K562 (cell line): ENCODE results near the gene ZBTB49. TPM values are rescaled to one million over a fixed set of nuclear protein-coding genes. Genes with fewer than 3 reads are reported as not detected.
A peak's percentile ranks its signal among the peaks of the same experiment; 100 is the strongest.

Experiments used
- ESRRA ChIP-seq: fragments of 450-650 bp; IDR thresholded peaks from 2 replicates; pipeline ENCODE4 v1.6.1; 2014; ENCODE audit warnings: low read depth, mild to moderate bottlenecking, moderate library complexity, borderline replicate concordance
- FOXK2 ChIP-seq, 2 experiments: fragments of 450-650 bp; IDR thresholded peaks in 1 of 2; conservative IDR thresholded peaks in 1 of 2; 2 replicates each; pipeline ENCODE4 v1.6.1; 2016; ENCODE audit warnings: low read depth in 2 of 2, mild to moderate bottlenecking in 1 of 2
- HEY1 ChIP-seq: fragments of 250-450 bp; sonication (Bioruptor Pico); IDR thresholded peaks from 2 replicates; pipeline ENCODE4 v1.5.0; 2020; ENCODE audit warnings: mild to moderate bottlenecking, moderate library complexity, borderline replicate concordance
- MXI1 ChIP-seq: IDR thresholded peaks from 2 replicates; pipeline ENCODE4 v1.6.1; 2011; ENCODE audit warnings: low read depth, mild to moderate bottlenecking, improper control_type of control experiment, low read length
- RUNX1 ChIP-seq: sonication (generic); IDR thresholded peaks from 2 replicates; pipeline ENCODE4 v1.6.1; 2016; ENCODE audit warnings: antibody characterized with exemption, low read depth
- SREBF1 ChIP-seq: fragments of 150-350 bp; IDR thresholded peaks from 2 replicates; pipeline ENCODE4 v1.6.1; 2014; ENCODE audit warnings: antibody characterized with exemption, low read depth, low read length, borderline replicate concordance
- TBP ChIP-seq: optimal IDR thresholded peaks from 2 replicates; pipeline ENCODE3; 2011; ENCODE audit warnings: low read depth, low read length, improper control_type of control experiment
- TCFL5 ChIP-seq: fragments of 250-450 bp; sonication (Bioruptor Pico); conservative IDR thresholded peaks from 2 replicates; pipeline ENCODE4 v1.6.1; 2021; ENCODE audit warnings: mild to moderate bottlenecking, moderate library complexity, matching md5 sums
- ZNF175 ChIP-seq: fragments of 200-800 bp; sonication (Bioruptor generic); IDR thresholded peaks from 2 replicates; pipeline ENCODE4 v1.6.1; 2016; ENCODE audit warnings: low read depth, mild to moderate bottlenecking, missing genetic modification characterization, missing compliant biosample characterization
- ZNF184 ChIP-seq: sonication (generic); formaldehyde crosslinking; IDR thresholded peaks from 2 replicates; pipeline ENCODE4 v1.5.0; 2020; ENCODE audit warnings: missing genetic modification reagents
- polyA plus RNA-seq, 8 experiments: library from polyadenylated mRNA; depleted of rRNA in 4 of 8; stranded (reverse) in 5 of 8; unstranded in 3 of 8; fragments of >200 nt; fragmentation: Nextera tagmentation in 2 of 8; fragmentation: Illumina TruSeq in 1 of 8; extraction: Ambion mirVana in 2 of 8; extraction: Trizol in 1 of 8; gene quantifications; 2 replicates each; pipeline versions ENCODE4 v1.2.1 to v1.2.3, GENCODE V29; 2011 to 2014; ENCODE audit warnings: inconsistent platforms in 1 of 8, missing spikeins in 1 of 8
- total RNA-seq, 7 experiments: library from RNA; depleted of rRNA in 6 of 7; stranded (reverse); fragments of >200 nt in 6 of 7; fragmentation: Illumina TruSeq in 2 of 7; extraction: Trizol in 2 of 7; gene quantifications; 2 replicates each; pipeline versions ENCODE4 v1.2.1 to v1.2.3, GENCODE V29; 2011 to 2021; ENCODE audit warnings: low replicate concordance in 1 of 7
- TF ChIP-seq, protein P1 (sequence below): sonication (generic); formaldehyde crosslinking; IDR thresholded peaks from 2 replicates; pipeline ENCODE4 v1.8.1; 2023; ENCODE audit warnings: mild to moderate bottlenecking, missing genetic modification reagents
- TF ChIP-seq, protein P2 (sequence below): fragments of 450-650 bp; IDR thresholded peaks from 2 replicates; pipeline ENCODE4 v1.6.1; 2014; ENCODE audit warnings: low read depth, mild to moderate bottlenecking, moderate library complexity, borderline replicate concordance
- TF ChIP-seq, protein P3 (sequence below): sonication (generic); formaldehyde crosslinking; IDR thresholded peaks from 2 replicates; pipeline ENCODE4 v1.8.0; 2023; ENCODE audit warnings: mild to moderate bottlenecking, missing genetic modification reagents
- TF ChIP-seq, protein P4 (sequence below), 2 experiments: fragments of 450-650 bp; IDR thresholded peaks; 2 replicates each; pipeline ENCODE4 v1.6.1; 2018; ENCODE audit warnings: mild to moderate bottlenecking in 2 of 2, low read depth in 1 of 2; ENCODE audit not compliant: partially characterized antibody in 2 of 2

Gene ZBTB49
- total and polyA plus RNA-seq, 9 of the 15 experiments (the other 6 are each of a cell fraction or from before 2014, with no cell fraction given): 0.49 to 8.0 (median 4.2) TPM

DNA sequence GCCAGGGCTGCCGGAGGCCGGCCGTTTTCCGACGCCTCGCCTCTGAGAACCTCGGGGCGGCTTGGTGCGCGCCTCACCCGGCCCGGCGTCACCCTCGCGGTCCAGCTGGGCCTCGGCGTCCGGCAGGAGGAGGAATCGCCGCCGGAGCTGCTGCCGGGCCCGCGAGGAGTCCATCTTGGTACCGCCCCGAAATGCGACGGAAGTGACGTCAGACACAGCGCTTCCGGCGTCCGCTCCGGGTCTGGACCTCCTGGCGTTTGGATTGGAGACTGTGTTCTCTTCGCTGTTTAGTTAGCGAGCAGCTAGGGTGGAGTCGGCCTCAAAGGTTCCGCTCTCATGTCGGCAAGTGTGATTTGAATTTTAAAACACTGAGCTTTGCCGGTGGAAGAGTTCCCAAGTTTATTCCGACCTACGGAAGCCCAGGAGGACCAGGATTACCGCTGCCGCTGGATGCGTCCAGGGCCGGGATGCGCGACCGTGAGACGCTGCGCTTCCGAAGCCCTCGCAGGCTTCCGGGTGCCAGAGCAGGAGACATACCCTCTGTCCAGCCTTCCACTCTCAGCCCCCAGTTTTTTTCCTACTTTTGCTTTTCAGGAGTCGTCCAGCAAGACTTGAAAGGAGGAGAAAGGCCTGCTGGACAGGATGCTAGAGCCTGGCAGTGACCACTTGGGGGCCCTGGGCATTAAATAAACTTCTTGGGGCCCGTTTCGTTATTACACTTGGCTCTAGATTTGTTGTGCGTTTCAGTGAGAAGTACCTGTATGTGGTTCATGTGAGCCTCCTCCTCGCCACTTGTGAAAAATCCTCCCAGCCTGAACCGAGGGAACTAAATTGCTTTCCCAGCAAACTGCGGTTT lies 41.8 kb upstream of the ZBTB49 start, which contains the start of gene TMEM128 (continued):
- TF ChIP-seq, protein P1, sequence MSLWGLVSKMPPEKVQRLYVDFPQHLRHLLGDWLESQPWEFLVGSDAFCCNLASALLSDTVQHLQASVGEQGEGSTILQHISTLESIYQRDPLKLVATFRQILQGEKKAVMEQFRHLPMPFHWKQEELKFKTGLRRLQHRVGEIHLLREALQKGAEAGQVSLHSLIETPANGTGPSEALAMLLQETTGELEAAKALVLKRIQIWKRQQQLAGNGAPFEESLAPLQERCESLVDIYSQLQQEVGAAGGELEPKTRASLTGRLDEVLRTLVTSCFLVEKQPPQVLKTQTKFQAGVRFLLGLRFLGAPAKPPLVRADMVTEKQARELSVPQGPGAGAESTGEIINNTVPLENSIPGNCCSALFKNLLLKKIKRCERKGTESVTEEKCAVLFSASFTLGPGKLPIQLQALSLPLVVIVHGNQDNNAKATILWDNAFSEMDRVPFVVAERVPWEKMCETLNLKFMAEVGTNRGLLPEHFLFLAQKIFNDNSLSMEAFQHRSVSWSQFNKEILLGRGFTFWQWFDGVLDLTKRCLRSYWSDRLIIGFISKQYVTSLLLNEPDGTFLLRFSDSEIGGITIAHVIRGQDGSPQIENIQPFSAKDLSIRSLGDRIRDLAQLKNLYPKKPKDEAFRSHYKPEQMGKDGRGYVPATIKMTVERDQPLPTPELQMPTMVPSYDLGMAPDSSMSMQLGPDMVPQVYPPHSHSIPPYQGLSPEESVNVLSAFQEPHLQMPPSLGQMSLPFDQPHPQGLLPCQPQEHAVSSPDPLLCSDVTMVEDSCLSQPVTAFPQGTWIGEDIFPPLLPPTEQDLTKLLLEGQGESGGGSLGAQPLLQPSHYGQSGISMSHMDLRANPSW (CRISPR knock-in tag): no peak; the same call in 1 of the 2 replicates
- TF ChIP-seq ESRRA: peak; percentile 66
- TF ChIP-seq, protein P2, sequence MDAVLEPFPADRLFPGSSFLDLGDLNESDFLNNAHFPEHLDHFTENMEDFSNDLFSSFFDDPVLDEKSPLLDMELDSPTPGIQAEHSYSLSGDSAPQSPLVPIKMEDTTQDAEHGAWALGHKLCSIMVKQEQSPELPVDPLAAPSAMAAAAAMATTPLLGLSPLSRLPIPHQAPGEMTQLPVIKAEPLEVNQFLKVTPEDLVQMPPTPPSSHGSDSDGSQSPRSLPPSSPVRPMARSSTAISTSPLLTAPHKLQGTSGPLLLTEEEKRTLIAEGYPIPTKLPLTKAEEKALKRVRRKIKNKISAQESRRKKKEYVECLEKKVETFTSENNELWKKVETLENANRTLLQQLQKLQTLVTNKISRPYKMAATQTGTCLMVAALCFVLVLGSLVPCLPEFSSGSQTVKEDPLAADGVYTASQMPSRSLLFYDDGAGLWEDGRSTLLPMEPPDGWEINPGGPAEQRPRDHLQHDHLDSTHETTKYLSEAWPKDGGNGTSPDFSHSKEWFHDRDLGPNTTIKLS: peak; percentile 67; the same call in 1 of the 2 replicates
- 0 out of 2 replicates have a peak, but pooled peaks have one; percentile 47 for TF ChIP-seq ZNF175
- TF ChIP-seq SREBF1: no peak
- no peak for TF ChIP-seq ZNF184
- TF ChIP-seq FOXK2 (conservative IDR thresholded peaks at IDR 0.05 in 1 of 2, IDR thresholded peaks at IDR 0.05 in 1 of 2; ENCODE audit: low read depth in 2 of 2): peak; percentile 90 to 92
- TF ChIP-seq TBP: peak; percentile 94
- TF ChIP-seq, protein P3, sequence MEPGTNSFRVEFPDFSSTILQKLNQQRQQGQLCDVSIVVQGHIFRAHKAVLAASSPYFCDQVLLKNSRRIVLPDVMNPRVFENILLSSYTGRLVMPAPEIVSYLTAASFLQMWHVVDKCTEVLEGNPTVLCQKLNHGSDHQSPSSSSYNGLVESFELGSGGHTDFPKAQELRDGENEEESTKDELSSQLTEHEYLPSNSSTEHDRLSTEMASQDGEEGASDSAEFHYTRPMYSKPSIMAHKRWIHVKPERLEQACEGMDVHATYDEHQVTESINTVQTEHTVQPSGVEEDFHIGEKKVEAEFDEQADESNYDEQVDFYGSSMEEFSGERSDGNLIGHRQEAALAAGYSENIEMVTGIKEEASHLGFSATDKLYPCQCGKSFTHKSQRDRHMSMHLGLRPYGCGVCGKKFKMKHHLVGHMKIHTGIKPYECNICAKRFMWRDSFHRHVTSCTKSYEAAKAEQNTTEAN (CRISPR knock-in tag): no peak
- TF ChIP-seq, protein P4, sequence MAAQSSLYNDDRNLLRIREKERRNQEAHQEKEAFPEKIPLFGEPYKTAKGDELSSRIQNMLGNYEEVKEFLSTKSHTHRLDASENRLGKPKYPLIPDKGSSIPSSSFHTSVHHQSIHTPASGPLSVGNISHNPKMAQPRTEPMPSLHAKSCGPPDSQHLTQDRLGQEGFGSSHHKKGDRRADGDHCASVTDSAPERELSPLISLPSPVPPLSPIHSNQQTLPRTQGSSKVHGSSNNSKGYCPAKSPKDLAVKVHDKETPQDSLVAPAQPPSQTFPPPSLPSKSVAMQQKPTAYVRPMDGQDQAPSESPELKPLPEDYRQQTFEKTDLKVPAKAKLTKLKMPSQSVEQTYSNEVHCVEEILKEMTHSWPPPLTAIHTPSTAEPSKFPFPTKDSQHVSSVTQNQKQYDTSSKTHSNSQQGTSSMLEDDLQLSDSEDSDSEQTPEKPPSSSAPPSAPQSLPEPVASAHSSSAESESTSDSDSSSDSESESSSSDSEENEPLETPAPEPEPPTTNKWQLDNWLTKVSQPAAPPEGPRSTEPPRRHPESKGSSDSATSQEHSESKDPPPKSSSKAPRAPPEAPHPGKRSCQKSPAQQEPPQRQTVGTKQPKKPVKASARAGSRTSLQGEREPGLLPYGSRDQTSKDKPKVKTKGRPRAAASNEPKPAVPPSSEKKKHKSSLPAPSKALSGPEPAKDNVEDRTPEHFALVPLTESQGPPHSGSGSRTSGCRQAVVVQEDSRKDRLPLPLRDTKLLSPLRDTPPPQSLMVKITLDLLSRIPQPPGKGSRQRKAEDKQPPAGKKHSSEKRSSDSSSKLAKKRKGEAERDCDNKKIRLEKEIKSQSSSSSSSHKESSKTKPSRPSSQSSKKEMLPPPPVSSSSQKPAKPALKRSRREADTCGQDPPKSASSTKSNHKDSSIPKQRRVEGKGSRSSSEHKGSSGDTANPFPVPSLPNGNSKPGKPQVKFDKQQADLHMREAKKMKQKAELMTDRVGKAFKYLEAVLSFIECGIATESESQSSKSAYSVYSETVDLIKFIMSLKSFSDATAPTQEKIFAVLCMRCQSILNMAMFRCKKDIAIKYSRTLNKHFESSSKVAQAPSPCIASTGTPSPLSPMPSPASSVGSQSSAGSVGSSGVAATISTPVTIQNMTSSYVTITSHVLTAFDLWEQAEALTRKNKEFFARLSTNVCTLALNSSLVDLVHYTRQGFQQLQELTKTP (IDR thresholded peaks at IDR 0.05; ENCODE audit: low read depth in 1 of 2, partially characterized antibody in 2 of 2): peak in 1 of 2 experiments; percentile 71
- no peak for TF ChIP-seq MXI1
- TF ChIP-seq RUNX1: no peak
- no peak for TF ChIP-seq TCFL5
- no peak for TF ChIP-seq HEY1 (CRISPR knock-in tag)
